Measurements from ENCODE around the gene BRAF.
"Not testable (repeated sequence)": the region's sequence is repeated elsewhere in the genome, so short reads cannot be mapped to it uniquely, and the experiment has no call there.

The BRAF gene

DNA sequence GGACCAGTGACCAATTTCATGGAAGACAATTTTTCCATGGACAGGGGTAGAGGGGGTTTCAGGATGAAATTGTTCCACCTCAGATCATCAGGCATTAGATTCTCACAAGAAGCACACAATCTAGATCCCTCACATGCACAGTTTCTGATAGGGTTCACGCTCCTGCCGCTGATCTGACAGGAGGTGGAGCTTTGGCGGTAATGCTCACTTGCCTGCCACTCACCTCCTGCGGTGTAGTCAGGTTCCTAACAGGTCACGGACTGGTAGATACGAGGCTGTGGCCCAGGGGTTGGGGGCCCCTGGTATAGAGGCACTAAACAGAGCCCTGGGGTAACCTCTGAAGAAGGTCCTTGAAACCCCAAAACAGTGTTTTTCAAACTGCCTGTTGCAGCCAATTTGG lies 6.5 kb downstream of the BRAF start:
- DNase-seq (ENCODE audit: low read depth in 2 of 2) = no peak

DNA sequence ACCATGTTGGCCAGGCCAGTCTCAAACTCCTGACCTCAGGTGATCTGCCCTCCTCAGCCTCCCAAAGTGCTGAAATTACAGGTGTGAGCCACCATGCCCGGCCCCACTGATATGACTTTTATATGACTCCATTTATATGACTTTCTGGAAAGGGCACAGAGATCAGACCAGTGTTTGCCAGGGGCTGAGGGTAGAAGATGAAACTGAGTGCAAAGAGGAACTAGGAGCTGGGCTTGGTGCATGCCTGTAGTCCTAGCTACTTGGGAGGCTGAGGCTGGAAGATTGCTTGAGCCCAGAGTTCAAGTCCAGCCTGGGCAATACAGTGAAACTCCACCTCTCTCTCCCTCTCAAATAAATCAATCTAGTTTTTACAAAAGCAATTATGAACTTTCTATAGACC lies 7.5 kb downstream of the BRAF start:
- DNase-seq (ENCODE audit: low read depth in 2 of 2) = no peak

DNA sequence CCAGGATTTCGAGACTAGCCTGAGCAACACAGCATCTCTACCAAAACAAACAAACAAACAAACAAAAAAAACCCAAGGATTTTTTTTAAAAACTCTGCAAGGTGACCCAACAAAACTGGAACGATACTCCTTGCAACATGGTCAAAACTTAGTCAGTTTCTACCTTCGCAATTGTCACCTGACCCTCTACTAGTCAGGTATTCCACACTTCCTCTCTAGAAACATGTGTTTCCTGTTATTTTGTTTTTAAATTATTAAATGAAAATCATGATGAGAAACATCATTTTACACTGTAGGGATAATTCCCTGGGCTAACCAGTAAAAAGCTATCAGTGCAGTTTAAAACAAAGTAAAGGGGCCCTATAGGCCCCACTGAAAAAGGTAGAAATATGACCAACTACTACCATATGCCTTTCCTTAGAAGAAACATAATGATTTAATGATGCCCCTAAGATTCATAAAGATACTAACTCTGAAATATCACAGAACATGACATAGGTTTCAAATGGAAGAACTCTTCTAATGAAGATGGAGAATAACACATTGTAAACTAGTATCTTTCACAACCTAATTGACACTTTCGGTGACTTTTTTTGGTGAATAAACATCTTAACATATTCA lies 8.7 kb downstream of the BRAF start:
- no peak for DNase-seq (ENCODE audit: low read depth in 2 of 2)

DNA sequence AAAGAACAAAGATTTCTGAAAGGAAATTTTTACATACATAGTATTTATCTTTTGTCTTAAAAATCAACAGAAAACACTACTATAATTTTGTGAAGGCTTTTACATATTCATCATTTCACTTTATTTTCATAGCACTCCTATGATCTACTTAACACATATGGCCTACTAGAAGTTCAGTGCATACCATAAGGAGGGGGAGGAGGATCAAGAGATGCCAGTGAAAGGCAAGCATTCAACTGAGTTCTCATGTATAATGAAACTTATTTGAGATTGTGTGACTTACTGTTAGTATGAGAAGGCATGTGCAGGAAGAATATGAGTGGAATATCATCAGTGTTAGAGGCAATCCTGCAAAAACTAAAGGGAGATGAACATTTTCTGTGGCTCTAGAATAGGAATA lies 10.6 kb downstream of the BRAF start:
- no peak for DNase-seq (ENCODE audit: low read depth in 2 of 2)

DNA sequence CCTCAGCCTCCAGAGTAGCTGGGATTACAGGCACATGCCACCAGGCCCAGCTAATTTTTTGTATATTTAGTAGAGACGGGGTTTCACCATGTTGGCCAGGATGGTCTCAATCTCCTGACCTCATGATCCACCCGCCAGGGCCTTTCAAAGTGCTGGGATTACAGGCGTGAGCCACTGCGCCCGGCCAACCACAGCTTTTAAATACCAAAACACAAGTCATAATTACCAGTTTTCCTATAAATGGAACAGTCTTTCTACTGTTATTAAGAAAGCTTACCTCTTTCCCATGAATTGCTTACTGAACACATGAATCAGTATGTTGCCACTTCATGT lies 11.2 kb downstream of the BRAF start:
- not testable (repeated sequence) for DNase-seq (ENCODE audit: low read depth in 2 of 2)

DNA sequence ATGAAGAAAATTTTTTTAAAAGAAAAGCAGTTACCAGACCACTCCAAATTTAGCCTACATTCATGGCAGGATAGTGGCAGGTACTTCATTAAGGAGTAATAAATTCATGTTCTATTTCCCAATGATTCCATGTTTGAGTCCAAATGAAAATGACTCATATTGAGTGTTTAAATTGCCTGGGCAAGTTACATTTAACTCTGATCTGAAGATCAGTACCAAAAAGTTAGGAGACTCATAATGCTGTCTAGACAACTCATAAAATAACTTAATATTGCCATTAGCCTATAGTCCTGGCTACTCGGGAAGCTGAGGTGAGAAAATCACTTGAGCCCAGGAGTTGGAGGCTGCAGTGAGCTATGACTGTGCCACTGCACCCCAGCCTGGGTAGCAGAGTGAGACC lies 13.0 kb downstream of the BRAF start:
- no peak for DNase-seq (ENCODE audit: low read depth in 2 of 2)

DNA sequence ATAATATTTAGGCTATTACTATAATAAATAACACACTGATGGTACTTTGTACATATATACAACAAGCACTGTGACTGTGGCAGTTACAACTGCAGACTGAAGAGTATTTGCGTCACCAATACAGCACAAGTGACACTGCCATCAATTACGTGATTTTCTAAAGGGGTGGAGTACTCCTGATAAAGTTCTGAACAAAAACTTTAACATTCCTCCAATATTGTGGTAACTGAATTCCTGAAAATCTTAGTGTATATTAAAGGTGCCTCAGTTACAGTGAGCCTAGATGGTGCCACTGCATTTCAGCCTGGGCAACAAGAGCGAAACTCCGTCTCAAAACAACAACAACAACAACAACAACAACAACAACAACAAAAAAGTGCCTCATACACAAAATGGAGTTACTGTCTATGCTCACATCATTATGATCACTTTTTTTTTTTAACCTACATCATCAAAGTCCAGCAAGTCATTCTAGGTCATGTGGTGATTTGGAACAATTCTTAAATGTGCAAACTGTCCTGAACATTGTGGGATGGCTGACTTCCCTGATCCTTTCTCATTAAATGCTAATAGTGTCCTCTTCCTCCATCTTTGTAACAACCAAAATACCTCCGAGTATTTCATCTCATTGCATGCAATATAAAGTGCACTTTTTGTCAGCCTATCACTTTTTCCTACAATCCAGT lies 15.1 kb downstream of the BRAF start:
- DNase-seq (ENCODE audit: low read depth in 2 of 2) = no peak

DNA sequence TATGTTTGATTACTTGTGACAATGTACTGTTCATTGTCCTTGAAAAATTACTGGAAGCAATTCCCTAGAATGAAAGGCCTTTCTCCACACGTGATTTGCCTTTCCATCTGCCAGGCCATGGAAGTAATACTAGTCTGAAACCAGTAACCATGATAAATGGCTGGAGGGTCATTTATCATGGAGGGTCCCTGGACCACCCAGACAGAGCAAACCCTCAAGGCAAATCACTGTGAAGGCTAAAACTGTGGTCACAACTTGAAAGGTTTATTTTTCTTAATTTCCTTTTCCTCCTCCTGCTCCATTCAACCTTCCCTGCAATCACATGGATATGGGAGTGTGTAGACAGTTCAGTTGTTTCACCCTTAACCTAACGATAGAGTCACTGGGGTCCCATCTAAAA lies 16.4 kb downstream of the BRAF start:
- DNase-seq (ENCODE audit: low read depth in 2 of 2) = no peak

DNA sequence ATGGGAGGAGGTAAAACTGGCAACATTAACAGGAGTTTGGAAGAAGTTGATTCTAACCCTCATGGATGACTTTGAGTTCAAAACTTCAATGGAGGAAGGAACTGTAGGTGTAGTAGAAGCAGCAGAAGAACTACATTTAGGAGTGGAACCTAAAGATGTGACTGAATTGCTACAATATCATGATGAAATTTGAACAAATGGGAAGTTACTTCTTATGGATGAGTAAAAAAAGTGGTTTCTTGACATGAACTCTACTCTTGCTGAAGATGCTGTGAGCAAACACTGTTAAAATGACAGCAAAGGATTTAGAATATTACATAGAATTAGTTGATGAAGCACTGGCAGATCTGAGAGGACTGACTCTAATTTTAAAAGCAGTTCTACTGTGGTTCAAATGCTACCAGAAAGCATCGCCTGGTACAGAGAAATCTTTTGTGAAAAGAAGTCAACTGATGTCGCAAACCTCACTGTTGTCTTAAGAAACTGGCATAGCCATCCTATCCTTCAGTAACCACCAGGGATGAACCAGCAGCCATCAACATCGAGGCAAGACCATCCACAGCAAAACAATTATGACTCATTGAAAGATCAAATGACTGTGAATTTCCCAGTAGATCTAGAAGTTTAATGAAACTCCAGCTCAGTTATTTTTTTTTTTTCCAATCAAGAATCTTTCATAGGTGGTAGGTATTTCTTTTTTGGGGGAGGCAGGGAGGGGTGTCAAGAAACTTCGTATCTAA lies 20.8 kb downstream of the BRAF start:
- no peak for DNase-seq (ENCODE audit: low read depth in 2 of 2)

DNA sequence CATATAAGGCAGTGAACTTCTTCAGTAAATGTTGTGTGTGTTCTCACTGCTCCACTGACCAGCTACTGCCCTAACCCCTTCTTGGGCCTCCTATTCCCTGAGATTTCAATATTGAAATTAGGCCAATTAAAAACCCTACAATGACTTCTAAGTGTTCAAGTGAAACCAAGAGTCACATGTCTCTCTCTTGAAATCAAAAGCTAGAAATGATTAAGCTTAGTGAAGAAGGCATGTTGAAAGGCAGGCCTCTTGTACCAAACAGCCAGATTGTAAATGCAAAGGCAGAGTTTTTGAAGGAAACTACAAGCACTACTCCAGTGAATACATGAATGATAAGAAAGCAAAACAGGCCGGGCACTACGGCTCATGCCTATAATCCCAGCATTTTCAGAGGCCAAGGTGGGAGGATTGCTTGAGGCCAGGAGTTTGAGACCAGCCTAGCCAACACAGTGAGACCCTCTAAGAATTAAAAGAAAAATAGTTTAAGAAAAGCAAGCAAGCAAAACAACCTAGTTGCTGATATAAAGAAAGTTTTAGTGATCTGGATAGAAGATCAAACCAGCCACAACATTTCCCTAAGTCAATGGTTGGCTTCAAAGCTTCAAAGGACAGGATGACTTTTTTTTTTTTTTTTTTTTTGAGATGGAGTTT lies 22.3 kb downstream of the BRAF start:
- no peak for DNase-seq (ENCODE audit: low read depth in 2 of 2)

DNA sequence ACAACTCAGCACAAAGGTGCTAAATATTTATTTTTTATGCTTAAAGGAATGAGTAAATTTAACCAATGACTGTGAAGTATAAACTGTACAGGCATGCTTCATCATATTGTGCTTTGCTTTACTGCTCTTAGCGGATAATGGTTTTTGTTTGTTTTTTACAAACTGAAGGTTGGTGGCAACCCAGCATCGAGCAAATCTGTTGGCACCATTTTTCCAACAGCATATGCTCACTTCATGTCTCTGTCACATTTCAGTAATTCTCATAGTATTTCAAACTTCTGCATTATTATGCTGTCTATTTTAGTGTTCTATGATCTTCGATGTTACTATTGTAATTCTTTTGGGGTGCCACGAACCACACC lies 22.8 kb downstream of the BRAF start:
- DNase-seq (ENCODE audit: low read depth in 2 of 2) = no peak

DNA sequence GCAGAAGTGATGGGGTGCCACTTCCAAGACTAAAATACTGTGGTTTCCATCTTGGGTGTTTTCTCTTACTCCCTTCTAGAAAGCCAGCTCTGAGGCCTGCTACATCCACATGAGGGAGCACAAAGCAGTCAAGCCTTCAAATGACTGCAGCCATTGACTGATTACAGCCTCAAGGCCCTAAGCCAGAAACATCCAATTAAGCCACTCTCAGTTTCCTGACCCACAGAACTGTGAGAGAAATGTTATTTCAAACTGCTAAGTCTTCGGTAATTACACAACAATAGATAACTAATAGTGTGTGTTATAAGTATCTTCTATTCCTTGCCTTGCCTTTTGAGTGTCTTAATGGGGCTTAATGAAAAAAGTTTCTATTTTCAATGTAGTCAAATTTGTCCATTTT lies 24.8 kb downstream of the BRAF start:
- no peak for DNase-seq (ENCODE audit: low read depth in 2 of 2)

DNA sequence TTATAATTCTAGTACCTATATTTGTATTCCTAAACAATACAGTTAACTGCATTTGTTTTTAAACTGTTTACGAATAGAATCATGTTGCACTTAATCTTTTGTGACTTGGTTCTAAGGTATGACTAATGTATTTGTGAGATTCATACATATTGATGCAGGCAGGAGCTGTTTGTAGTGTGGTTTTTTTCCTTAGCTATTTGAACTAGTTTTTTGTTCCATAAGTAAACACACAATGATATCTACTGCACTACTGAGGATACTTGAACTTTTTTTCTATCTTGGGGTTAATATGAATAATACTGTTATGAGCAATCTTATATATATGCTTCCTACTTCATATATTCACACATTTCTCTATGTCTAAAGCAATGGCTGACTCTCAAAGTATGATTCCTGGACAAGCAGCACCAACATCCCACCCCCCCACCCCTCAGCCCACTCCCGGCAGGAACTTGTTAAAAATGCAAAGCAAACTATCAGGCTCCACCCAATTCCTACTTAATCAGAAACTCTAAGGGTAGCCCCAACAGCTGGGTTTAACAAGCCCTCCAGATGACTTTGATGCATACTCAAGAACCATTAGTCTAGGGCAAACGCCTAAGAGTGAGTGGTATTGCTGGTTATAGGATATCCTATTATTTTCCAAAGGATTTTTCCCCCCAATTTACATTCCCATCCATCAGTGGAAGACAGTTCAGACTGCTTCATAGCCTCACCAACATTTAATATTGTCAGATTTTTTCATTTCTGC lies 25.8 kb downstream of the BRAF start:
- no peak for DNase-seq (ENCODE audit: low read depth in 2 of 2)

DNA sequence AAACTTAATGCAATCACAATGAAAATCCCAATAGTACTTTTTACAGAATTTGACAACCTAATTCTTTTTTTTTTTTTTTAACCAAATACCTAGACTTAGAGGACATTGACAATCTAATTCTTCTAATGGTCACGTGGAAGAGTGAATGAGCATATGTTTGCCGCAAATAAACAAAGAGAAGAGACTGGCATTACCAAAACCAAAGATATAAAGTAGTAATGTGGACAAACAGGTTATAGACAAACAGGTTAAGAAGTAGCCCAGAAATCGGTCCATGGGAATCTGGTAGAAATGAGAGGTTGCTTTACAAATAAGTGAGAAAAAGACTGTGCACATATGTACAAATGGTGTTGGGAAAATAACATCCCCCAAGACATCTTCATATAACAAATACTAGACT lies 27.7 kb downstream of the BRAF start:
- no peak for DNase-seq (ENCODE audit: low read depth in 2 of 2)

DNA sequence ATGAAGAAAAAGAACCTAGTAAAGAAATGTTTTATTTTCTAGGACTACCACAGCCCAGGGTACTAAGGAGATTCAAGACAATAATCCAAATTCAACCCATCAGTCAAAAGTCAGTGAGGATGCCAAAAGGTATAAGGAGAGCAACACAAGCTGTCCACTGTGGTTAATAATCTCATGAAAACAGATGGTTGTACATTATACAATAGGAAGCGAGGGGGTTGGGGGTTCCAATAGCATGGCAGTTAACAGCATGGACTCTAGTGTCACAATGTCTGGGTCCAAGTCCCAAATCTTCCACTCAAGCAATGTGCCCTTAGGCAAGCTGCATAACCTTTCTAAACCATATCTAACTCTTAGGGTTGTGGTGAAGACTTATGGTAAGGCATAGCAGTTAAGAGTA lies 35.1 kb downstream of the BRAF start:
- no peak for DNase-seq (ENCODE audit: low read depth in 2 of 2)

DNA sequence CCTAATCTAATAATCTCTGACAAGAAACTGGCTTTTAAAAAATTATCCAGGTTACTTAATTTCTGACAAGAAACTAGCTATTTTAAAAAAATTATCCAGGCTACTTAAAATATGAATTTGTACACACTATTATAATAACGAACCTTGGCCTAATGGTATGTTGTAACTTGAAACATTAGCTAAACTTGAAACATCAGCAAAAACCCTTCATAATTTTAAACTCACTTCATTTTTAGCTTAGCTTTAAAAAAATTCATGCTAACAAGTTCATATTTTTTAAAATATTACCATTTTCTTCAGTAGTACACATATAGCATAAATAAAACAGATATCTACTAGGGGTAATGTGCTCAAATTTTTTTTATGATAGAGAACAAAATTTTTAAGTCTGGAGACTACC lies 35.6 kb downstream of the BRAF start:
- DNase-seq (ENCODE audit: low read depth in 2 of 2) = no peak

DNA sequence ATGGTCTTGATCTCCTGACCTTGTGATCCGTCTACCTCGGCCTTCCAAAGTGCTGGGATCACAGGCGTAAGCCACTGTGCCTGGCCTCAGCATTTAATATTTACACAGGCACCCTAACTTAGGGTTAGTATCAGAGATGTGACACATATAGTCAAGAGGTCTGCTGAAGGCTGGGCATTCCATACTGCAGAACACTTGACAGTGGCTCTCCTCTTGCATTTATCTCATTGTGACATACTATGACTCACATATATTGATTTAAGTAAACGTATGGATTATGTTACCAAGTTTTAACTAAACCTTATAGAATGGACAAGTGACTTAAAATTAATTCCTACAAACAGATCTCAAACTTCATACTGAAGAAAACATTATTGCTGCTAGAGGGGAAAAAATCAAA lies 36.6 kb downstream of the BRAF start:
- no peak for DNase-seq (ENCODE audit: low read depth in 2 of 2)

DNA sequence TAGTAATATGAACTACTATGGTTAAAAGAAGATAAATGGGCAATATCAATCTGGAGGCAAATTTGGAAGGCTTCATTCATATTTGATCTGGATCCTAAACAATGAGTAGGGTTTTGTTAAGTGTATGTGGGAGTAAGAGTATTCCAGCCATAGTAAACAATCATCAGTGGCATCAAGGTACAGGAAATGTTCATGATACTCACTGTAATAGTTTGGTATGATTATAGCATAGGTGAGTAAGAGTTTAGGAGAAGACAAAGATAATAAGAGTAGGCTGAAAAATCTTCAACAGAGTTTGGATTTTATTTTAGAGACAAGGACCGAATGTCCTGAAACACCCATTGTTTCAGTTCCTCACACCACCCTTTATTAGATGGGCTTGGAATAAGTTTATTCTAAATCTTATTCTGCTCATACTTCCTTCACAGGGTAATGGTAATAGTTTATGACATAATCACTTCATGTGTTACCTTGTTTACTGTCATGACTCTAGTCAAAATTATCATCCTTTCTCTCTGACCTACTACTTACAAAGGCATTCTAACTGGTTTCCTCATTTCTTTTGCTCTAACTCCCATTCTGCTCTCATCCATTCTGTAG lies 38.9 kb downstream of the BRAF start:
- no peak for DNase-seq (ENCODE audit: low read depth in 2 of 2)

DNA sequence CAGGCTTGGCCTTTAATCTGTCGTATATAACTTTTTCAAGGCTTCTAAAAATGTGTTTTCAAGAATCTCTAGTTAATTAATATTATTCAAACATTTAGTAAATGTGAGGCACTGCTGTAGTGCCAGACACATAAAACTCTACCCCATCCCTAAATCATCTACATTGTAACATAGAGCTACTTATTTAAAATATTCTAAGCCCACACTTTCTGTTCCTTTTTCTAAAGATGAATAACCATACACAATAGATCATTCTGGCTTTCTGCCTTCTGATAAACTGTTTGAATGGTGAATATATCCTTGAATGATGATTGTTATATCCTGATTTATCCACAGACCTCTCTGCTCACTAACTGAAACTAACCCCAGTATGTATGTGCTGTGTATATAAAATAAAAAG lies 41.4 kb downstream of the BRAF start:
- no peak for DNase-seq (ENCODE audit: low read depth in 2 of 2)

DNA sequence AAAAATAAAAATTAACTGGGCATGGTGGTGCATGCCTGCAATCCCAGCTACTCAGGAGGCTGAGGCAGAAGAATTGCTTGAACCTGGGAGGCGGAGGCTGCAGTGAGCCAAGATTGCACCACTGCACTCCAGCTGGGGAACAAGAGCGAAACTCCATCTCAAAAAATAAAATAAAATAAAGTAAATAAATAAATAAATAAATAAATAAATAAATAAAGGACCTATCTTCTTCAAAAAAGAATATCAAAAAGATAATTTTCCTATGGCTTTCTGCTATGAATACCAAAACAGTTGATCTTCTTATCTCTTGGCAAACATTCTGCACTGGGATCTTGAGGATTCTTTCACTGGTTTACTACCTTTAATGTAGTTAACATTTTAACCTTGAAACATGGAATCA lies 41.9 kb downstream of the BRAF start:
- DNase-seq (ENCODE audit: low read depth in 2 of 2) = not testable (repeated sequence)

DNA sequence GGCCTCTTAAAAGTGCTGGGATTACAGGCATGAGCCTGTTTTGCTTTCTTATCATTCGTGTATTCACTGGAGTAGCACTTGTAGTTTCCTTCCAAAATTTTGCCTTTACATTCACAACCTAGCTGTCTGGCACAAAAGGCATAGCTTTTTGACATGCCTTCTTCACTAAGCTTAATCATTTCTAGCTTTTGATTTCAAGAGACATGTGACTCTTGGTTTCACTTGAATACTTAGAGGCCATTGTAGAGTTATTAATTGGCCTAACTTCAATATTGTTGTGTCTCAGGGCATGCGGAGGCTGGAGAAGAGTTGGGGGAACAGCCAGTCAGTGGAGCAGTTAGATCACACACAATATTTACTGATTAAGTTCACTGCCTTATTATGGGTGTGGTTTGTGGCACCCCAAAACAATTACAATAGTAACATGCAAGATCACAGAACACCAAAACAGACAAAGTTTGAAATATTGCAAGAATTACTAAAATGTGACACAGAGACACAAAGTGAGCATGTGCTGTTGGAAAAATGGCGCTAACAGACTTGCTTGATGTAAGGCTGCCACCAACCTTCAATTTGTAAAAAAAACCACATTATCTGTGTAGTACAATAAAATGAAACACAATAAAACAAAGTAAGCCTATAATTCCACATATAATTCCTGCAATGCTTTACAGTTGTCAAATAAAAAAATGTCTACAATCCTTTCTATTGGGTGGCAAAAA lies 43.1 kb downstream of the BRAF start:
- no peak for DNase-seq (ENCODE audit: low read depth in 2 of 2)

DNA sequence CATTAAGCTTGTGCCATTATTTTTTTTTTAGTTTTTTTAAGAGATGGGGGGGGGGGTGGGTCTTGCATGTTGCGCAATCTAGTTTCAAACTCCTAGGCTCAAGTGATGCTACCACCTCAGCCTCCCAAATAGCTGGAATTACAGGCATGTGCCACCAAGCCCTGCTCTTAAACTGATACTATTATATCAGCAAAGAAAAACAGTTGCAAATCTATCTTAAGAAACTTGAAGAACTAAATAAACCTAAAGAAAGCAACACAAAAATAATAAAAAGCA lies 47.5 kb downstream of the BRAF start:
- DNase-seq (ENCODE audit: low read depth in 2 of 2) = no peak
